ENCODE measurements around the gene CFAP20DC. TPM values are rescaled to one million over a fixed set of nuclear protein-coding genes. Genes with fewer than 3 reads are reported as not detected.

Gene CFAP20DC
- total RNA-seq, 2 donors from 2014 or later, result 6.5 to 9.5 TPM

- H3K27me3 Mint-ChIP-seq (ENCODE audit: insufficient read depth), result no peaks in the 10 kb centered on the region
- Histone ChIP-seq H3K27me3 (ENCODE audit: control insufficient read depth, insufficient read depth, low read length, poor library complexity, severe bottlenecking) (no peaks in the 10 kb centered on the region), H3K4me3 (ENCODE audit: low read length) (no peak overlapping the region), H3K9me3 (ENCODE audit: control insufficient read depth, low read length) (no peaks in the 10 kb centered on the region), H3K36me3 (ENCODE audit: control insufficient read depth, insufficient read depth, low read length) (no peaks in the 10 kb centered on the region), H3K9ac (ENCODE audit: extremely low read depth, low read length, poor library complexity, severe bottlenecking) (no peak overlapping the region), H3K27ac (ENCODE audit: low read depth, low read length) (no peak overlapping the region), H3K4me1 (ENCODE audit: control insufficient read depth, insufficient read depth, low read length) (no peaks in the 10 kb centered on the region)
- H3K9me3 Mint-ChIP-seq, result no peaks in the 10 kb centered on the region
- TF ChIP-seq CTCF (conservative IDR thresholded peaks at IDR 0.05), result no peak
- H3K4me1 Mint-ChIP-seq, result peaks cover 6% of the 10 kb centered on the region
- DNase-seq, result no peak
- no peaks in the 10 kb centered on the region for H3K36me3 Mint-ChIP-seq (ENCODE audit: low read depth)
- 97% methylated on average over 4 of the region's 4 CpGs; no CpG with 5 or more reads in 1 of the 2 experiments for WGBS, 2 experiments (ENCODE audit: insufficient coverage in 1 of 2, insufficient read length in 1 of 2)
- no peak overlapping the region for H3K4me3 Mint-ChIP-seq
- no peak overlapping the region for H3K27ac Mint-ChIP-seq
These were observed 255.1 kb downstream of the CFAP20DC start for GRCh38 chr3:58794750-58795149.

- H3K4me3 ChIP-seq (ENCODE audit: low read length), result no peak overlapping the region
- Mint-ChIP-seq H3K27me3 (ENCODE audit: insufficient read depth) (no peaks in the 10 kb centered on the region), H3K4me1 (peaks cover 11% of the 10 kb centered on the region), H3K36me3 (ENCODE audit: low read depth) (no peaks in the 10 kb centered on the region), H3K27ac (no peak overlapping the region), H3K9me3 (no peaks in the 10 kb centered on the region), H3K4me3 (no peak overlapping the region)
- no peak overlapping the region for H3K9ac ChIP-seq (ENCODE audit: extremely low read depth, low read length, poor library complexity, severe bottlenecking)
- no peak for DNase-seq
- H3K36me3 ChIP-seq (ENCODE audit: control insufficient read depth, insufficient read depth, low read length), result no peaks in the 10 kb centered on the region
- no peaks in the 10 kb centered on the region for H3K9me3 ChIP-seq (ENCODE audit: control insufficient read depth, low read length)
- no peak for TF ChIP-seq CTCF (conservative IDR thresholded peaks at IDR 0.05)
- WGBS, 2 experiments (ENCODE audit: insufficient coverage in 1 of 2, insufficient read length in 1 of 2), result 95 to 96% methylated on average over 3 of the region's 3 CpGs
- H3K27me3 ChIP-seq (ENCODE audit: control insufficient read depth, insufficient read depth, low read length, poor library complexity, severe bottlenecking), result no peaks in the 10 kb centered on the region
- no peak overlapping the region for H3K27ac ChIP-seq (ENCODE audit: low read depth, low read length)
- H3K4me1 ChIP-seq (ENCODE audit: control insufficient read depth, insufficient read depth, low read length), result no peaks in the 10 kb centered on the region
These were observed 255.9 kb downstream of the CFAP20DC start for GRCh38 chr3:58793938-58794337.

GRCh38 chr3:58792921-58793451 is 256.8 kb downstream of the CFAP20DC start:
- WGBS, 2 experiments (ENCODE audit: insufficient coverage in 1 of 2, insufficient read length in 1 of 2), result 90 to 94% methylated on average over 2 of the region's 2 CpGs
- no peak overlapping the region for H3K27ac ChIP-seq (ENCODE audit: low read depth, low read length)
- no peaks in the 10 kb centered on the region for H3K36me3 ChIP-seq (ENCODE audit: control insufficient read depth, insufficient read depth, low read length)
- H3K4me3 Mint-ChIP-seq, result no peak overlapping the region
- H3K27me3 Mint-ChIP-seq (ENCODE audit: insufficient read depth), result no peaks in the 10 kb centered on the region
- no peaks in the 10 kb centered on the region for H3K27me3 ChIP-seq (ENCODE audit: control insufficient read depth, insufficient read depth, low read length, poor library complexity, severe bottlenecking)
- H3K4me3 ChIP-seq (ENCODE audit: low read length), result no peak overlapping the region
- no peak for TF ChIP-seq CTCF (conservative IDR thresholded peaks at IDR 0.05)
- H3K4me1 ChIP-seq (ENCODE audit: control insufficient read depth, insufficient read depth, low read length), result no peaks in the 10 kb centered on the region
- H3K4me1 Mint-ChIP-seq, result peaks cover 11% of the 10 kb centered on the region
- no peaks in the 10 kb centered on the region for H3K9me3 ChIP-seq (ENCODE audit: control insufficient read depth, low read length)
- no peak overlapping the region for H3K27ac Mint-ChIP-seq
- no peak for DNase-seq
- H3K9me3 Mint-ChIP-seq, result no peaks in the 10 kb centered on the region
- no peak overlapping the region for H3K9ac ChIP-seq (ENCODE audit: extremely low read depth, low read length, poor library complexity, severe bottlenecking)
- H3K36me3 Mint-ChIP-seq (ENCODE audit: low read depth), result no peaks in the 10 kb centered on the region

Data from endodermal cell (in vitro differentiated cells).